ENCODE data around the gene RYR3.

The RYR3 gene

DNA sequence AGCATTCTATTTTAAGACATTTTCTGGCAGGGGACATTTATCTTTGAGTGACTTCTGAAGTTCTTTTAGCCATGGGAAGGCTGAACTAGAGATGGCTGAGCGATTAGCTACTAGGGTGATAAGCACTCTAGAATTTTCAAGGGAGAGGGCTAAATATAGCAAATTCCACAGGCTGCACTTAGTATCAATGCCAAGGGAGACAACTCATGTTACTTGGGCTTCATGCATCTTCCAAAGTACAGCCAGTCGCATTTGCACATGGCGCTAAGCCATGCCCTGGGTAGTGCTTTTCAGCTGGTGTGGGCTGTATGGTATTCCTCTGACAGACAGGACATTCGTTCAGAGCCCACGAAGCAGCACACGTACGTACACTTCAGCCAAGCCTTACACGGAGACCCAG is 69.6 kb downstream of the RYR3 start:
- DNase-seq (ENCODE audit: low spot score), result no peak
- FAIRE-seq, result no peak

DNA sequence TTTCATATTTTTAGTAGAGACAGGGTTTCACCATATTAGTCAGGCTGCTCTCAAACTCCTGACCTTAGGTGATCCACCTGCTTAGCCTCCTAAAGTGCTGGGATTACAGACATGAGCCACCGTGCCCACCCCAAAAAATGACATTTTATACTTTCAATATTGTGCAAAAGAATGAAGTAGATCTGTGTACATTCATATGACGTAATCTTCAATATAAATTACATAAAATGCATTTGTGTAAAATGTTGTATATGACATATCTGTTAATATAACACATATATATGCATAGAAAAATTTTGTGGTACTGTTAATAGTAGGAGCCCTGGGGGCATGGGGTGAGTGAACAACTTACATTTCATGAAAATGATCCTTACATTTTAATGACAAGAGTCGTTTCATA is 71.7 kb downstream of the RYR3 start:
- FAIRE-seq, result no peak
- DNase-seq (ENCODE audit: low spot score), result no peak

DNA sequence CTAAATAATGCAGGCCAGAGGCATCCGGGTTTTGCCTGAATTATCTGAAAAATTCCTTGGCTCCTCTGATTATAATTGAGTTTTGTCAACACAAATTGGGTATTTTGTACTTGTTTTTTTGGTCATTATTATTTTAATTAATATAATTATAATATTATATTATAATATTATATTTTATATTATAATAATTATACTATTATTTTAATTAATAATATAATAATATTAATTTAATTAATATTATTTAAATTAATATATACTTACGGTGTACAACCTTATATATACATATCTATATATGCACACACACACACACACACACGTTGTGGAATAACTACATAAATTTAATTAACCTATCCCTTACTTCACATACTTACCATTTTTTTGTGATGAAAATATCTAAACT is 73.5 kb downstream of the RYR3 start:
- DNase-seq (ENCODE audit: low spot score) (no peak), FAIRE-seq (peak; percentile 60)

DNA sequence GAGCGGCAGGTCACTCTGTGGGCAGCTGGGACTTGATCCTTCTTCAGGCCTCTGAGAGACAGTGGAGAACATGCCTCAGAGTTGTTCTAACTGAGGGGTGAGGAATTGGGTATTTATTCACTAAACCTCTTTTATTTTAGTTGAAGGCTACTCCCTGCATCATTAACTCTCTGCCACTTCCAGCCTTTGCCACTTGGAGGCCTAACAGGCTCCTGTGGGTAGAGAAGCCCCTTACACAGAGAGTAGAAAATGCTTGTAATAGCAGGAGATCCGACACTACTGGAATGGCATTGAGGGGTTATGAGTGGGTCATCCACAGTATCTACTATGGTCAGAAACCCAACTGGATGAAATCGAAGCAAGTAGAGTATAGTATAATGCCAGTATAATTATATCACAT is 81.7 kb downstream of the RYR3 start:
- FAIRE-seq, result no peak
- no peak for DNase-seq (ENCODE audit: low spot score)

DNA sequence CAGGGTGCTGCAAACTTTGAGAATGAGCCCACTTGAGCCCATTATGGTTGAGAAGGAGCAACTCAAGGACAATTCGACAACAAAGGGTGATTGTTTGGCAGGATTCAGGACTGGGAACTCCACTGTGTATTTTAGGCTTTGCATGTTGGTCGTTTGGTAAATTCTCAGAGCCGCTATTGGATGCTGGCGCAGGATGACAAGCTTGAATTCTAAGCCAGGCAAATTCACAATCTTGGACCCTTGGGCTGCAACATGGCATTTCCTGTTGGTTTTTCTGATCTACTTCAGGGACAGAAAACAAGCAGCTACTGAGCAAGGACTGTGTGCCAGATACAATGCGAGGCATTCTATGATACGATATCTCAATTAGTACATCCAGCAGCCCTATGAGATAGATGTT is 82.8 kb downstream of the RYR3 start:
- FAIRE-seq, result no peak
- no peak for DNase-seq (ENCODE audit: low spot score)

DNA sequence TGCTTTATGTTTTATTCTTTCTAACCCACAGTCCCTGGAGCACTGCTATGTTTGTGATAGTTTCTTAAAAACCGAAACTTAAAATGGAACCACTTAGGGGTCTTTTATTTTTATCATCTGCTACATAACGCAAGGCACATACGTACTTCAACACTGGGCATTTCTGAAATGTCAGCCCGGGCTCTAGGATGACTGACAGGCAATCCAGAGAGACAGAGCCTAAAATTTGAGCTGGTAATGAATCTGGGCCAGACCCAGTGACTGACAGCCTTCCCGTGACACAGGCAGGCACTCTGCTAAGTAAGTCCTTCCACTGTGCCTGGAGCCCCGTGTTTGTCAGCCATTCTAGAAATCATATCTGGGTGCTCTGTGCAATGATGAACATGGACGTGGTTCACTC is 84.6 kb downstream of the RYR3 start:
- FAIRE-seq (no peak), DNase-seq (ENCODE audit: low spot score) (no peak)

DNA sequence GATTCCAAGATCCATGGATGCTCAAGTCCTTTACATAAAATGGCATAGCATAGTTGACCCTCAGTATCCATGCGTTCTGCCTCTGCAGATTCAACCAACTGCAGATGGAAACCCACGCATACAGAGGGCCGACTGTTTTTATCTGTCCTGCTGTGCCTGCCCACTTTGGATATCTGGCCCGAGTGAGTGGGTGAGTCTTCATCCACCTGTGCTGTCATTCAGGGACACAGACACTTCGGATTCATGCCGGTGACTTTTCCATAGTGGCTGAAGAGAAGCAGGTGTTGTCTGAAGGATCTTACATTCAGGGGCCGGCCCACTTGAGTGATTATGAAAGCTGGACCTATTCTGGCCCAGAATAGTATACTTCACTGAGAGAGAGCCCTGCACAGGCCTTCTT is 85.1 kb downstream of the RYR3 start:
- DNase-seq (ENCODE audit: low spot score), result no peak
- no peak for FAIRE-seq

DNA sequence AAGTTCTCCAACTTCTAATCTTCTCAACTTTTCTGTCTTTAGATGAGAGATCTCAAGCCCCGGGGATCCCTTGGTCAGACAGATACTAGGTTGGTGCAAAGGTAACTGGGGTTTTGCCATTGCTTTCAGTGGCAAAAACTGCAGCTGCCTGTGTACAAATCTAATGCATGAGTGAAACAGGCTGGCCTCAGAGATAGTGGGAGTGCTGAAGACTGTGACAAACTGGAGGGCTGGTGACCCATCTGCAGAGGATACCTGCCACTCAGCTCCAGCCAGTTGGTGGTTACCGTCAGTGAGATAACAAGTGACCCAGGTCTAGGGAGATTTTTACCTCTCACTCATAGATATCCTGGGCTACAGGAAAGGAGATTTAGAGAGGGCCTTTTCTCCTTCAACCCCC is 85.7 kb downstream of the RYR3 start:
- FAIRE-seq (no peak), DNase-seq (ENCODE audit: low spot score) (no peak)

DNA sequence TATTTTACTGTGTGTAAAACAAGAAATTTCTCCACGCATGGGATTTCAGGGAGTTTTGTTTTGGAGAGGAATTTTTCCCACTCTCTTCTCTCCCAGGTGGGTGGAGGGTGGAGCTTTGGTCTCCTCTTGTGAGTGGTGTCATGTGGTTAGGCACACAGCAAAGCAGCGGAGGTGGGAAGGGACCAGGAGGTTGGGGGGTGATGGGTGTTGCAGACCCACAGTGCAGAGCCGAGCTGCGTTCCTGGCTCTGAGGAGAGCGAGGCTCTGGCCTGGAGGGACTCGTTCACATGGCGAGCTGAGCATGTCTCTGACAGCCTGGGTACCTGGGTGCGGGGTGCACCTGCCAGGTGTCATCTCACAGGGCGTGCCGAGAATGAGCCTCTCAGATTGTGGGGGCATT is 87.8 kb downstream of the RYR3 start:
- FAIRE-seq, result no peak

DNA sequence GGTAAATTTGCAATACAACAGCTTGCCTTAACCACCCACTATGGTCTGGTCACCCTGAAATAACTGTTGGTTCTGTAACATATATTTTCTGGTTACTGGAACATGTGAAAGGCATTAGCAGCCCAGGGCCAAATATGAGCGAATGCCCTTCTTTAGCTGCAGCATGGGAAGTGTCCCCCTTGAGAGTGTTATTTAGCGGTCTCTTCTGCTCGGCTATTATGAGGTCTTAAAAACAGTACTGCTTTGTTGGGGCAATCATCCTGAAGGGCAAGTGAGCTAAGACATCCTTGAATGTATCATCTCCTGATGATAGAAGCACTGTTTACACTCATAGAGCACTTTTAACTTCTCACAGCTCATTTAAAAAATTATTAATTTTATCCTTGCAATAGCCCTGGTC is 90.2 kb downstream of the RYR3 start:
- no peak for FAIRE-seq

More for the DNA sequence above, 87.8 kb downstream of the RYR3 start:
- no peak for DNase-seq (ENCODE audit: low spot score)

DNA sequence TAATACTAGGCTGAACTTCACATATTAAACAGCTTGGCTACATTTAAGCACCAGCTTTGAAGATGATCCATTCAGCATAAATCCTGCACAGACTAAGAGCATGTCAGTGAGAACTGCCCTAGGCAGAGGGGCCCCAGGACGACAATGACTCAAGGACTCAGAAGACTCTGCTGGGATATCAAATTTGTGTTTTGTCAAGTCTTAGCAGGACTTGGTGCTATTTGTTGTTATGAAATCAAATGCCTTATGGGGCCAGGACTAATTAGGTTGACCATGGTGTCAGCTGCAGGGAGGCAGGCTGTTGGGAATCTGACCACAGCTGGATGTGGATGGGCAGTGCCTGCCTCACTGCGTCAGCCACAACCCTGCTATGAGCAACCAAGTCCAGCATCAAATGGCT is 91.8 kb downstream of the RYR3 start:
- DNase-seq (ENCODE audit: low spot score), result no peak
- FAIRE-seq, result no peak

More for the DNA sequence above, 90.2 kb downstream of the RYR3 start:
- DNase-seq (ENCODE audit: low spot score), result no peak

DNA sequence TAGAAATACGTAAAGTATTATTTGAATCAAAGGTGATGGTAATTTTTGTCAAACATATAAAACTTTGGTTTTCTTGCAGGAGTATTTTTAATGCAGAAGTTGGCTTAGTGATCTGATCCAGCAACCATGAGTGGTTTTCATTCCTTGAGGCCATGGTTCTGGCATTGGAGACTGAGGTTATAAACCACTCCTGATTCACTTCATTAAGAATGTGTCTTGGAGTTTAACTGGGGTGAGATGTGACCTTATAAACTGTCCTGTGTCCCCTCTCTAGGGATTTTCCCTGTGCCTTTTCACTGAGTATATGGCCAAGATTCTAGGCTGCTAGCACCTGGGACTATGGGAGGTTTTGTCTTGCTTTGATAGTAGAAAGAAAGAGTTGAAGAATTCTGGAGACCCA is 94.3 kb downstream of the RYR3 start:
- FAIRE-seq, result peak; percentile 88

DNA sequence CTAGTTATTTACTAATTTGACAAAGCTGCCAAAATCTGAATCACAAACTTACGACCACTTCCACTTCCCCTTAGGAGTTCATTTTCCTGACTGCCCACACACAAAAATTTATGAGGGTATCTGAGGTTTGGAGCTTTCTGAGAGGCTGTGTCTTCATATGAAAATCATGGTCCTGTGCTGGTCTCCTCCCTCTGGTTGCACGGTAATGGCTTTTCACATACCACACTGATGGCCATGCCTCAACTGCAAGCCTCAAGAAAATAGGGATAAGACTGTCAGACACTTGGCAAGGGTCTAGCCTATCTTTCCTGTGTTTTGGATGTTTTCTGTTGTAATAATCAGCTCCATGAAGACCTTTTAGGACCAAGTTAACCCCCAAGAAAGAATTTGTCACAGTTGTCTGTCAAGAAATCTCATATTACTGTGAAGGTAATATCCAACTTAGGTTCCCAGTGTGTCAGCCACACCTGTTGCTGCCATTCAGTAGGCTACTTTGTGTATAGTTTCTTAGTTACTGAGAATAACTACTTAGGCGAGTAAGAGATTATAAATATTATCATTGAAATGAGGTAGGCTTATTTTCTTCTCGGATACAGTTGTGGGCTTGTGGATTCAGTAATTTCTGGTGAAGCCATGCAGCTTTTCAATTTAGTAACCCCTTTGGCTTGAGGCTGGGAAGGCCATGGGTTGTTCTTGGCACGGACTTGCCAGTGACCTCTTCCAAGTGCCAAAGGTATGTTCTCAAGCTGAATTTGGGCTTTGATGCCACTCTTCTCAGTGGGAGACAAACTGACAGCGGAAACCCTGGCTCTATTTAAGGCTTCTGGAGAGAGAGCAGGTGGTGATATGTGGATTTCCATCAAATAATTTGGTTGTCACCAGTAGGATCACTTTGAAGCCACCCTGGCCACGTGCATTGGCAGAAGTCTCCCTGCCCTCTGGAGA is 101.1 kb downstream of the RYR3 start:
- FAIRE-seq (no peak), DNase-seq (ENCODE audit: low spot score) (no peak)

More for the DNA sequence above, 94.3 kb downstream of the RYR3 start:
- peak; percentile 37 for DNase-seq (ENCODE audit: low spot score)

DNA sequence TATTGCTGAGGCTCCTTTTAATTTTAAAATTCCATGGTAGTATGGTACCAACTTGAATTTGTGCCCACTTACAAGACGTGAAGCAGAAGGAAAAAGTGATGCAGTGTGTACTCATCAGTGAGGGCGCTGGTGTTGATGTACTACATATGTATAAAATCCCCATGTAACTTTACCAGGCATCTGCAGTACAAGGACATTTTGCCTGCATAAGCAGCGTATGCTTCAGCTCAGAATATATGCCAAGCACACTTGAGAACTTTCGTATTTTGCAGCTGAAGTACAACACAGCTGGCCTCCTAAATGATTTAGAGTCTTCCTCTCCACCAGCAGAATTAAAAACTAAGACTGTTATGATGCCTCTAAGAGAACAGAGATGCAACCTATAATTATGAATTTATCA is 108.9 kb downstream of the RYR3 start:
- no peak for FAIRE-seq

DNA sequence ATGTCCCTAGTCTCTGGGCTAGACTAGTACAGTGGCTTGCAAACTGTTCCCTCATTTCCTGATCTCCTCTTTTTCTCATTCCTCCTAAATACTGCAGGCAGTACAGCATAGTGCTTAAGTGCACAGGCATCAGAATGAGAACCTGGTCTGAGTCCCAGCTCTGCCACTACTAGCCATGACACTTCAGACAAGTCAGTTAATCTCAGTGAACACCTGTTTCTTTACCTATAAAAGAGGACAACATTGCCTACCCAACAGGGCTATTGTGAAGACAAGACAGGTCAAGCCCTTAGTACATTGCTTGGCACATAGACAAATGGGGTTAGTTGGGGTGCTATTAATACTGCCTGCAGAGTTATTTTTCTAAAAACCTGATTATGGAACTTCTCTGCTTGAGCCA is 113.3 kb downstream of the RYR3 start:
- DNase-seq (ENCODE audit: low spot score), result no peak
- no peak for FAIRE-seq

More for the DNA sequence above, 108.9 kb downstream of the RYR3 start:
- no peak for DNase-seq (ENCODE audit: low spot score)

DNA sequence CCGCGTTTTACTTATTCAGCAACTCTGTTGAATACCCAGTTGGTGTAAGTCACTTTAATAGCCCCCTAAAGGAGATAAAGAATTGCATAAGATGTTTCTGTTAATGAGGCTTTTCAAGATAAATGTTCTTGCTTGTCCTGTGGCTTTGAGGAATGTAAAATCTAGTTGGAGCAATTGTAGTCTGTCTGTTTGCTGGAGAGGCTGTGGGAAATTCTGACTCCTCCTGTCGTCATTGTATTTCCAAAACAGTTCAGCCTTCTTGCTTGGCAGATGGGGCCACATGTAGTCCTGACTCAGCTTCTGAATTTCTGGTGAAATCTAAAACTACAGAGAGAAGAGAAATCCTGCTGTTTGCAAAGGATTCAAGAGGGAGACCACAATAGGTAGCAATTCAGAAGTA is 114.4 kb downstream of the RYR3 start:
- FAIRE-seq (no peak), DNase-seq (ENCODE audit: low spot score) (no peak)

DNA sequence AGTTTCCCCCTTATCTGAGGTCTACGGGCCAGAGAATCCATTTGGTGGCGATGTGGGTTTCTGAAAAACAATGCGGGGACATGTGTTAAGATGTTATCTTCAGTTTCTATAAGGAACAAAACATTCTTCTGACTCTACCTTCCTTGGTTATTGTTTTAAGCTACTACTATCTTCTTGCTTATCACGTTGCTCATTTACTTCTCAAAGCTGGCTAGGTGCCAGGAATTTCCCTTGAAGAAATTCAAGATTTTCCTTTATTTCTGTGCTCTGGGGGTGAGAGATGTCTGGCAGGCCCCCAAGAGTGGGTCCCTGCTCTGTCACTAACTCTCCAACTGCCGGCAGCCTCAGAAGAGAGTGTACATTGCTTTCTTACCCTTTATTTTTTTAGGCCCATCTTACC is 119.8 kb downstream of the RYR3 start:
- no peak for FAIRE-seq
- DNase-seq (ENCODE audit: low spot score), result no peak

DNA sequence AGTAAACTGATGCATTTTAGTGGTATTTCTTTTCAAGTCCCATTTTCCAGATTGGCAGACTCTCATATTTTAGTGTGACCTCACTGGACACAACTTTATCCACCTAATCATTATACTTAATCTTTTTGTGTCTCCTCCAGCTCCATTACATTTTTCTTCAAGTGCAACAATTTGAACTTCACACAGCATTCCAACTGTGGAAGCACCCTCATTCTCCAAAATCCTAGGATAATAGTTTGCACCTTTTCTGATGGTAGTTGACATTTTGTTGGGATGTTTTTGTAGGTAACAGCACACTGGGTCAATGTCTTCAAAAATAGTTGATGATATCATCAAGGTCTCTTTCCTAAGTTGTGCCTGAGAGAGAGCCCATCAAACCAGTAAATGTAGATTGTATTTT is 123.1 kb downstream of the RYR3 start:
- FAIRE-seq (no peak), DNase-seq (ENCODE audit: low spot score) (no peak)

DNA sequence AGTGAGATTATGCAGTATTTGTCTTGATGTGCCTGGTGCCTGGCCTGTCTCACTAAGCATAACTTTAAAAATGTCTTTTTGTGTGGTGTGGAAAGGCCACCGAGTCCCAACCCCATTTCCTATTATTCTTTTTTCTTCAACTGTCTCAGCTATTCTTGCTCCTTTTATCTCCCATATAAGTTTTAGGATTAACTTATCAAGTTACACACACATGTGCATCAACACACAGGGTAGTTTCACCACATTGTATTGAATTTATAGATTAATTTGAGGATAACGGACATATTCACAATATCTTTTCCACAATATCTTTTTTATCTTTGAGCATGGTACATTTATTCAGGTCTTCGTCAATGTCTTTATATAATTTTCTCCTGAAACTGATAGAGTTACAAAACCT is 127.6 kb downstream of the RYR3 start:
- no peak for DNase-seq (ENCODE audit: low spot score)
- FAIRE-seq, result no peak

DNA sequence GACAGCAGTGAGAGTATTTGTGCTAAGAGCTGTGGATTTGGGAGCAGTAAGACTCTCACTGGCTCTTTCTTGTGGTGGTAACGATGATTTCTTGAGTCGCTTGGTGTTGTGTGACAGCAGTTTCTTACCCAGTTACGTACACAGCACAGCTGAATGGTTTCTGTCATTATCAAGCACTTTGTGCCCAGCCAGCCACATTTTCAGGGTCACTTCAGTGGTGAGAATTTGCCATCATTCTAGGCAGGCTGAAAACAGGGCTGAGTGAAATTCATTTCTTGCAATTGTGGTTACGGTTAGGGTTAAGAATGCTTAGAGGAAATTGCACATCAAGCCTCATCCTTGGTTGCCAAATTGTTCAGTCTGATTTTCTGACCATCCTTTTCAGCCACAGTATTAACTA is 130.1 kb downstream of the RYR3 start:
- no peak for DNase-seq (ENCODE audit: low spot score)
- no peak for FAIRE-seq

DNA sequence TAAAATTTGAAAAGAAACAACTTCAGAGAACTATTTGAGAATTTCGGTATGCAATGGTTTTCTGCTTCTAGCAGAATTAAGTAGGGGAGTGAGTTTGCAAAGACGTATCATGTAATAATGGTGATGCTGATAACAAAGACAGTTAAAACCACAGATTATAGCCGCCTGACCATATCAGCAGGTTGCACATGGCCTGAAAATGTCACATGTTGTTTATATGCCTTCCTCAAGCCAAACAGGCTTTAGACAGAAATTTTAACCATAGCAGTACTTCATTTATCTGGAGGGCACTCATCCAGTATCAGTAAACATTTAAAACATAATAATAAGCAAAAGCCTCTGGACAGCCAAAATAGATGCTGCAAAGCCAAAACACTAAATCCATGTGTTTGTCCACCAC is 131.7 kb downstream of the RYR3 start:
- FAIRE-seq, result no peak
- no peak for DNase-seq (ENCODE audit: low spot score)

DNA sequence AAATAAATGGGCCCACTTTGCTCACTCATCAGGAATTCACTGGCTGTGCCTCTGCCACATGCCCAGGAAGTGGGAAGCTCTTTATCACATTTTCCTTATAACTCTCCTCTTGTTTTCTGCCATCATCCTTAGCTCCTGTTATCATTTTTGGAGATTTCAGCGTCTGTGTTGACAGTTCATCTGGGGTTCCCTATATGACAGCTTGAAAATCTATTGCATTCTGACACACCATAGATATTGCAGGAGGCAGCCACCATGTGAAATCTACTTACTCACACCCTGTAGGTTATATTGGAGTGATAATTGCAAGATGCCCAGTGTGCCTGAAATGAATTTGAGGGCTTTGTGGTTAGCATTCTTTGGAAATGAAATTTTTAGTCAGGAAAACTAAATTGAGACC is 132.9 kb downstream of the RYR3 start:
- no peak for FAIRE-seq
- no peak for DNase-seq (ENCODE audit: low spot score)

DNA sequence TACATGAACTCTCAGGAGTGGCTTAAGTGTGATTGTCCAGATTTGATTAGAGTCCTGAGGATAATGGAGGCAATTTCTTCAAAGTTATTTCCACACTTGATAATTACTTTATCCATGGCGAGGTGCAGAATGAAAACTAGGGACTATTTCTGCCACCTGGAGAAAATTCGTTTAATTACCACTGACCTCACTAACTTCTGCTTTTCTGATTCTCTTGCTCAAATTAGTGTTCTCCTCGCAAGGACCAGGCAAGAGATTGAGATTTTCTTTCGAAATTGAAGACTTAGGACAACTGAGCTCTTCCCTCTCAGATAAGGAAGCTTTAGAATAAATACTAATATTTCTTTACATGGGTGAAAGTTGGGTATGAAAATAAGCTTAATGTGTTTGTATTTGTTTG is 135.2 kb downstream of the RYR3 start:
- DNase-seq (ENCODE audit: low spot score) (no peak), FAIRE-seq (no peak)
